Spleen (tissue), 7 donors: ENCODE data around the gene FAM43B.

ENCODE experiments used
- POLR2A ChIP-seq, 3 donors: fragments of 450-650 bp; IDR thresholded peaks; one replicate each; pipeline ENCODE4 v1.5.1; 2017; ENCODE audit warnings: antibody characterized with exemption in 3 of 3, mild to moderate bottlenecking in 1 of 3
- TF ChIP-seq, protein P1 (sequence below), 11 experiments: fragments of 200-600 bp in 7 of 11; fragments of 450-650 bp in 4 of 11; sonication (generic) in 4 of 11; IDR thresholded peaks in 8 of 11; conservative IDR thresholded peaks in 3 of 11; 1 replicate in 7 of 11; 2 replicates in 4 of 11; pipeline versions ENCODE4 v1.4.0 to v1.8.0; 2016 to 2021; ENCODE audit warnings: antibody characterized with exemption in 11 of 11, inconsistent platforms in 4 of 11, mild to moderate bottlenecking in 1 of 11
- donor health status: DM: no; HTN: no; CAD: no; lungs with moderate emphysema.
- donor health status: DM: no; HTN: no; CAD: no.
- donor health status: DM: no; HTN: no; CAD: no.

DNA sequence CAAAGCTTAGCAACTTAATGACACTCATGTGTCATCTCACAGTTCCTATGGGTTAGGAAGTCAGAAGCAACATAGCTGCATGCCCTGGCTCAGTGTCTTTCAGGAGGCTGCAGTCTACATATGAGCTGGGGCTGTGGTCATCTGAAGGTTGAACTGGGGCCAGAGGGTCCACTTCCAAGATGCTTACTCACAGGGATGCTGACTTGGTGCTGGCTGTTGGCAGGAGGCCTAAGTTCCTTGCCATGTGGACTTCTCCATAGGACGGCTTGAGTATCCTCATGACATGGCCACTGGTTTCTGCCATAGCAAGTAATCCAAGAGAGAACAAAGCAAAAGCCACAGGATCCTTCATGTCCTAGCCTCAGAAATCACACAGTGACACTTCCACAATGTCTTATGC lies 12.1 kb upstream of the FAM43B start:
- TF ChIP-seq POLR2A (IDR thresholded peaks at IDR 0.05): no peak
- TF ChIP-seq, protein P1, sequence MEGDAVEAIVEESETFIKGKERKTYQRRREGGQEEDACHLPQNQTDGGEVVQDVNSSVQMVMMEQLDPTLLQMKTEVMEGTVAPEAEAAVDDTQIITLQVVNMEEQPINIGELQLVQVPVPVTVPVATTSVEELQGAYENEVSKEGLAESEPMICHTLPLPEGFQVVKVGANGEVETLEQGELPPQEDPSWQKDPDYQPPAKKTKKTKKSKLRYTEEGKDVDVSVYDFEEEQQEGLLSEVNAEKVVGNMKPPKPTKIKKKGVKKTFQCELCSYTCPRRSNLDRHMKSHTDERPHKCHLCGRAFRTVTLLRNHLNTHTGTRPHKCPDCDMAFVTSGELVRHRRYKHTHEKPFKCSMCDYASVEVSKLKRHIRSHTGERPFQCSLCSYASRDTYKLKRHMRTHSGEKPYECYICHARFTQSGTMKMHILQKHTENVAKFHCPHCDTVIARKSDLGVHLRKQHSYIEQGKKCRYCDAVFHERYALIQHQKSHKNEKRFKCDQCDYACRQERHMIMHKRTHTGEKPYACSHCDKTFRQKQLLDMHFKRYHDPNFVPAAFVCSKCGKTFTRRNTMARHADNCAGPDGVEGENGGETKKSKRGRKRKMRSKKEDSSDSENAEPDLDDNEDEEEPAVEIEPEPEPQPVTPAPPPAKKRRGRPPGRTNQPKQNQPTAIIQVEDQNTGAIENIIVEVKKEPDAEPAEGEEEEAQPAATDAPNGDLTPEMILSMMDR (IDR thresholded peaks at IDR 0.05 in 8 of 11, conservative IDR thresholded peaks at IDR 0.05 in 3 of 11): no peak
